Stimulated activated CD4-positive, alpha-beta T cell treated with anti-CD3 and anti-CD28 coated beads, Interleukin-4, amount 100 ng/mL, for 1 hour (primary cell): ENCODE measurements around the gene PRKAR1B.
"Not testable (repeated sequence)": the region's sequence is repeated elsewhere in the genome, so short reads cannot be mapped to it uniquely, and the experiment has no call there.

Source experiments
- DNase-seq: peaks from one replicate; pipeline ENCODE4 v3.0.0-alpha.2; 2020

PRKAR1B gene

DNA sequence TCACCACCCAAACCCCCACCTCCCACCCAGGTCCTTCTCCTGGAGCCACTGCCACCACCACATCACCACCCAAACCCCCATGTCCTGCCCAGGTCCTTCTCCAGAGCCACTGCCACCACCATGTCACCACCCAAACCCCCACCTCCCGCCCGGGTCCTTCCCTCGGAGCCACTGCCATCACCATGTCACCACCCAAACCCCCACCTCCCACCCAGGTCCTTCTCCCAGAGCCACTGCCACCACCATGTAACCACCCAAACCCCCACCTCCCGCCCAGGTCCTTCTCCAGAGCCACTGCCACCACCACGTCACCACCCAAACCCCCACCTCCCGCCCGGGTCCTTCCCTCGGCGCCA is 175.5 kb downstream of the PRKAR1B start:
- DNase-seq = not testable (repeated sequence)

DNA sequence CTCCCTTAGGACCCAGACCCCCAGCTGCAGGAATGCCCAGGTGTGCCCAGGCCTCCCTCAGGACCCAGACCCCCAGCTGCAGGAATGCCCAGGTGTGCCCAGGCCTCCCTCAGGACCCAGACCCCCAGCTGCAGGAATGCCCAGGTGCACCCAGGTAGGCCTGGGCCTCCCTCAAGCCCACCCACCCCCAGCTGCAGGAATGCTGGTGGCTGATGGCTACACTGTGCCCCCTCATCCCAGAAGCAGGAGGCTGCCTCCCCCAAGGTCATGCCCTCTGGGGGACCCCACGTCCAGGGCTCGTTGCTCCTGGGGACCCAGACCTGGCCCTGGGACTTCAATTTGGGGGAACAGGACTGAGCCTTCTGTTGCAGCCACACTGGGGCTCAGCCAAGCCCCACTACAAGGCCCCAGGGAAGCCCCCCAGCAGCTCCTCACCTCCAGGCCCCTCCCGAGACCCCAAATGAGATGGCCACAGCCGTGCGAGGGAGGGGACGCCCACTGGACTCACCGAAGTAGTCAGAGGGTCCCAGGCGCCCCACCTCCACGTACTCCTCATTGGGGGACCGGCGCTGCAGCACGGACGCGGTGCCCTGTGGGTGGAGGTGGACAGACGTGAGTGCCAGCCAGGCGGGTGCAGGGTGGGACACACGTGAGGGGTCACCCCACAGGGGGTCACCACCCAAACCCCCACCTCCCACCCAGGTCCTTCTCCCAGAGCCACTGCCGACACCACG is 176.0 kb downstream of the PRKAR1B start:
- DNase-seq = no peak

DNA sequence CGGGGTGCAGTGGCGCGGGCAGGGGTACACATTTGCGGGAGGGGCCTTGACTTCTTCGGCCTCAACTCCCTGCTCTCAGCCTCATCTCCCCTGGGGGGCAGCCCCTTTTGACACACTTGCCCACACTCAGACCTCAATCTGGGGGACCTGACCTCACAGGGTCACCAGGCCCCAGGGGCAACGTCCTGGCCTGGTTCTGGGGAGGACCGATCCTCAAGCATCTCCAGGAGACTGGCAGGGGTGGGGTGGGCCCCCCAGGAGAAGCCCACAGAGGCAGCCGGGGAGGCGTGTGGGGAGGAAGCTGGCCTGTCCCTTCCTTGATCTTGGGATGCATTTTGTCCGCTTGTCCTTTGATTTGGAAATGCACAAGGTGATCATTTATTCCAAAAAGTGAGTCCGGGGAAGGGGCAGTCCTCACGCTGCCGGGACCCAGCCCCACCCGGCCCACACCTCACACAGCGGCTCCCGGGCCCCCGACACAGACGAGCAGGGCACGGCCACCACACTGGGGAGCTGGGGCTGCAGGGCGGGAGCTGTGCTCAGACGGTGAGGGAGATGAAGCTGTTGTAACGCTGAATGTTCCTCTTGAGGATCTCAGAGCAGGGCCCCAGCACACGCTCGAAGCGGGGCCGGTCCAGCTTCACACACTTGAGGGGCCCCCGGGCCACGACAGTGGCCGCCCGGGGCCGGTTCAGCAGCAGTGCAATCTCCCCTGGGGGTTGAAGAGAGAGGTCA is 177.0 kb downstream of the PRKAR1B start:
- DNase-seq = no peak

DNA sequence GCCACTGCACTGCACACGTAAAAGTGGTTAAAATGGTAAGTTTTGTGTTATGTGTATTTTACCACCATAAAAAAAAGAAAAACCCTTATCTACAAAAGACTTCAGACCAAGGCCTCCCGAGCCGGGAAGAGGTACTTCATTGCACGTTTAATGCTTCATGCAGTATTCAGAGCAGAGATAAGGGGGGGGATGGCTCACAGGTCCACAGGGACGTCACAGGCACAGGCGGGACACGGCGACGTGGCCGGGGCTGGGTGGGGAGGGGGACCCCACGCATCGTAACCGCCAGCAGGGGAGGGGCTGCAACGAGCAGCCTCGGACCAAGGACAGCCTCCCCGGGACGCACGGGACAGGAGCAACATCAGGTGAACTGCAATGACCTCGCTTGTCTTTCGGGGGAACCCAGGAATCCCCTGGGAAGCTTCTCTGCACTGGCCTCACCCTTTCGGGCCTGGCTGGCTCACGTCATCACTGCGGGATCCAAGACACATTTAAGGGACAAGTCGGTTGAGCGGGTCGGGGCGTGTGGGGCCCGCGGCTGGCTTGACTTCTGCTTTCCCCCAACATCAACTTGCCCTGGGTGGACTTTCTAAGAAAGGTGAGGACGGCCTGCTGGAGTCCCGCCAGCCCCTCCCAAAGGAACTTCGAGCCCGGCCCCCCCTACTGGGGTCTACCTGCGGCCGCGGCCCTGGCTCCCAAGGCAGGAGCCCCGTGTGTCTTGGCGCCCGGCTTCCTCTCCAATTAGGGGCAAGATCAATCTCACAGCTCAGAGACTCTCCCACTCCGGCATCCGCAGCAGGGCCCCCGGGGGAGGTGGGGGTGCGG is 177.8 kb downstream of the PRKAR1B start:
- DNase-seq = no peak

DNA sequence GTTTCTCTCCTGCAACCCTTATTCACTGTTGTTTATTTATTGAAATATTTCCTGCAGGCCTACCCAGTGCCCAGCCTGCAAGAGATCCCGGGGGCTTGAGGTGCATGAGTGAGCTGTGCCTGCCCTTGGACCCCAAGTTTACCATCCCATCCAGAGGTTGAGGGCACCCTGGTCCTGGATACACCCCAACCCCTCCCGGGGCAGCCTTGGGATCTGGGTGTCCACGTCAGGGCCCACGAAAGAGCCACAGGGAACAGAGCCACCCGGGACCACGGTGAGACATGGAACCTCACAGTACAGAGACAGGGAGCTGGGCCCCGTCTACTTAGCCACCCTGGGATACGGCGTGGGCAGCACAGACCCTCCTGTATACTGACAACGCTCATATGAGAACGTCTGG is 178.7 kb downstream of the PRKAR1B start:
- DNase-seq = no peak

DNA sequence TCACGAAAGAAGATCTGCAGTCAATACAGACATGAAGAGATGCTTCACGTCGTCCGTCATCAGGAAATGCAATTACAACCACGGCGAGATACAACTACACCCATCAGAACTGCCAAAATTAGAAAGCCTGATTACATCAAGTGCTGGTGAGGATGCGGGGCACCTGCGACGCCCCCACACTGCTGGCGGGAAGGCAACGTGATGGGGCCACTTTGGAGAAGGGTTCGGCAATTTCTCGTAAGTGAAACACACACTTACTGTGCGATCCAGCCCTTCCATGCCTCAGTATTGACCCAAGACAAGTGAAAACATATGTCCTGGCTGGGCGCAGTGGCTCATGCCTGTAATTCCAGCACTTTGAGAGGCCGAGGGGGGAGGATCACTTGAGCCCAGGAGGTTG is 181.6 kb downstream of the PRKAR1B start:
- DNase-seq = no peak

DNA sequence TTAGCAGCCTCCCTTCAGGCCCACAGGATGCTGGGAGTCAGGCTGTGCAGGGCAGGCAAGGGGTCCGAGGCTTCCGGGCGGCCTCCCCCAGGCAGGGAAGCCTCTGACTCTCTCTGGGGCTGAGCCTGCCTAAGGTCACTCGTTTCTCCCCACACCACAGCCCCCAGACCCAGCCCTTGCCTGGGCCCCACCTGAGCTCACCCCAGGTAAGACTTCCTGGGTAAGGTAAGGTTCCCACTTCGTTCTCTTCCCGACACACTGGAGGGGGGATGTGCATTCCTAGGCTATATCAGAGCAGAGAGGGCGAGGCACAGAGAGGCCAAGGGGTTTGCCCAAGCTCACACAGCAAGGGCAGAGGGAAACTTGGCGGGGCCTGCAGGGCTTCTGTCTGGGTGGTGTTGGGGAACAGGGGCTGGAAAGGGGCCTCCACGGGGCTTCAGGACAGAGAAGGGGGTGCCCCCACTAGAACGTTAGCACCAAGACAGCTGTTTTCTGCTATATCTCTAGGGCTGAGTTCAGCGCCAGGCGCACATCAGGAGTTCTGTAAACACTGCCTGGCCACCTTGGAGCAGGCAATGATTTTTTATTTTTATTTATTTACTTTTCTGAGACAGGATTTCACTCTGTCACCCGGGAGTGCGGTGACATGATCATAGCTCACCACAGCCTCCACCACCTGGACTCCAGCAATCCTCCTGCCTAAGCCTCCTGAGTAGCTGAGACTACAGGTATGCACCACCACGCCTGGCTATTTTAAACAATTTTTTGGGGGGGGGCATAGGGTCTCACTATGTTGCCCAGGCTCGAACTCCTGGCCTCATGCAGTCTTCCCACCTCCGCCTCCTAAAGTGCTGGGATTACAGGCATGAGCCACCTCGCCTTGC is 182.5 kb downstream of the PRKAR1B start:
- no peak for DNase-seq

DNA sequence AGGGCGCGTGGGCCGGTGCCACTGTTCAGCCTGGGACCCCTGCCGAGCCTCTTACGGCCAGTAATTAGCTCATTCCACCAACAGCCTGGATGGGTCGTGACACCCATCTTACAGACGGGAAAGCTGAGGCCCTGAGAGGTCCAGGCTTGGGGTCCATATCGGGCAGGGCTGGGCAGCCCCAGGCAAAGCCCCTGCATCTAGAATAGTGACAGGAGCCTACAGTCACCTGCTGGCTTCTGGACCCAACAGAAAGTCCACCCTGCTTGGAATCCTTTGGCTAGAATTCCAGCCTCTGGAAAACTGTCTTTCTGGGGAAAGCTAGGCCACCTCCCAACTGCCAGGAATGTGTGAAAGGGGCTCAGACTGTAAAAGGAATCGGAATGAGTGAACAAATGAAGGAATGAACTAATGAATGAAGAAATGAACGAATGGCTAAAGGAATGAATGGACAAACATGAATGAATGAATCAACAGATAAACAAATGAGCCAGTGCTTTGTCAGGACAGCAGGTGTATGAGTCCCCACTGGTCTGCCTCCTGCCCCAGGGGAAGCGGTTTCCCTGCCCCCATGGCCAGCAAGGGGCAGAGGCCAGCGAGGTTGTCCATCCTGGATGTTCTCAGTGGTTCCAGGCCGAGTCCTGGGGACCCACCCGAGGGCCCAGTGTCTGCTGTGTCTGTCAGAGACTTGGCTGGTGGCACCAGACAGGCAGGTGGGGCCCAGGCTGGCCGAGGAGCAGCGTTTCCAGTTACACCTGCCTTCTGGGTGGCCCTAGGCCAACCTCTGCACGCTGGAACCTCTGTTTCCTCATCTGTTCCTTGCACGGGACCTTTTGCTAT is 183.4 kb downstream of the PRKAR1B start:
- no peak for DNase-seq

DNA sequence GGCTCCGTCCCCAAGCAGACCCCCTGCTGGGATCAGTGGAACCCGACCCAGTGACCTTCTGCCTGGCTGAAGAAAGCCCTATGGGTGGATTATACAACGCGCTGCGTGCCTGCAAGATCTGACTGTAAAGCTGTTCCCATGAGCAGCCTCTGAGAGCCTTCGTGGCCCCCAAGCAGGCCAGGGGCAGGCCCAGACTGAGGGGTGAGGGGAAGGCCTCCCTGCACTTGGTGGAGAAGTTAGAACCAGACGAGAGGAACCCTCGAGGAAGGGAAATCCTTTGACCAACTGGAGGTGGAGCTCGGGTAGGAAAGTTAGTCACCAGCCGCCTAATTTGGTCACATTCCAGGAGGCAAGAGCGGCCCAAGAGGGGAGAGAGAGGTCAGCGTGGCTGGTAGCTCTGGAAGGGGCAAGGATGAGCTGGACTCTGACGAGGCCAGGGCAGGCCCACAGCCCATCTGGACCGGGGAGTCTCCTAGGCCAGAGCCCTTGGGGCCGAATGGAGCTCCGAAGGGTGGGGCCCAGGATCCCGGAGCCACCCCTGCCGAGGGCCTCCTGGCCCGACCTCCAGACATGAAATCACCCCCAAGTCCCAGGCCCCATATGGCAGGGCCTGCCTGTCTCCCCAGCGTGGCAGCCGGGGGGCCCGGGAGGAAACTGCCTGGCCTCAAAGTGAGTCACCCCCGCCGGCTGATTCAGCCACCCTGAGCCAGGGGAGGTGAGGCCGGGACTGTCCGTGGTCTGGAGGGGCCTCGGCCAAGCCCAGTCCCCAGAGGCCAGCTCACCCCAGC is 184.2 kb downstream of the PRKAR1B start:
- no peak for DNase-seq

DNA sequence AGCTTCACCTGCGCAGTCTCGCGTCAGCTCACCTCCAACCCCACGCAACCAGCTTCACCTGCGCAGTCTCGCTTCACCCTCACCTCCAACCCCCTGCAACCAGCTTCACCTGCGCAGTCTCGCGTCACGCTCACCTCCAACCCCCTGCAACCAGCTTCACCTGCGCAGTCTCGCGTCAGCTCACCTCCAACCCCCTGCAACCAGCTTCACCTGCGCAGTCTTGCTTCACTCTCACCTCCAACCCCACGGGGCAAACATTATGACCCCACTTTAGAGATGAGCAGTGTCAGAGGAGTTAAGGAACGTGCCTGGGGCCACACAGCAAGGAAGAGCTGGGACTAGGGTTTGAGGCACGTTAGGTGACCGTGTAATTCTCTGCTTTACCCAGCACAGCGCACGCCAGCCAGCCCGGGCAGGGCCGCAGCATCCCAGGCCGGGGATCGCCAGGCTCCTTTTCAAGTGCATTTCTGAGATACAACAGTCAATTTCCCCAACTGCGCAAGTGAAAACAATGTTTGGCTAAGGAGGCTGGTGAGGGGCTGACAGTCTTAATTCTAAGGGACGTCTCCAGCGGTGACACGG is 184.9 kb downstream of the PRKAR1B start:
- no peak for DNase-seq

DNA sequence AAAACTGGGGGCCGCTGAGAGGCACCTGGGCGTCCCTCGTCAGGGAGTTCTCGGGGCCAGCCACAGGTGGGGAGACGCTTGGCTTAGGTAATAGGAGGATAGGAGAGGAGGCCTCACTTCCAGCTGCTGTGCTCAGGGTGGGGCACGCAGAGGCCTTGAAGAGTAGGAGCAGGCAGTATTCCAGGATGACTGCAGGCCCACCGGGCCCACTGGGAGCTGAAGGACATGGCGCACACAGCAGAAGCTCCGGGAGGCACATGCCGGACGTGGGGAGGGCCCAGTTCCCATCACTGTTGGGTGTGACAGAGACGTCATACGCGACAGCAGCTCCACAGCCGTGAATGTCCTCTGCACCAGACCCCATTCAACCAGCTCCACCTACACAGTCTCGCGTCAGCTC is 185.4 kb downstream of the PRKAR1B start:
- no peak for DNase-seq

DNA sequence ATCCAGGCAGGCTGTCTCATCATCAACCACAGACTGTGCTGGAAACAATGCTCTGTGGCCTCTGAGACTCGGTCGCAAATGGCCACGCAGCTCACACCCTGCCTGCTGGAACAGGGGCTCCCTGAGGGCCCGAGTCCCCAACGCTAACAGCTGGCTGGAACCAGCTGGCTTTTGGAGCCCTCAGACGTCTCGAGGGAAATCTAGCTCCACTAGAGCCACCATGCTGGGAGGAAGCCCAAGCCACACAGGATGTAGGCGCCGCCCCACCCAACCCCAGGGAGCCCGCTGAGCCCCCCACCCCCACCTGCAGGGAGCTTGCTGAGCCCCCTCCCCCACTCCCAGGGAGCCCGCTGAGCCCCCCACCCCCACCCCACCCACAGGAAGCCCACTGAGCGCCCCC is 186.1 kb downstream of the PRKAR1B start:
- no peak for DNase-seq

DNA sequence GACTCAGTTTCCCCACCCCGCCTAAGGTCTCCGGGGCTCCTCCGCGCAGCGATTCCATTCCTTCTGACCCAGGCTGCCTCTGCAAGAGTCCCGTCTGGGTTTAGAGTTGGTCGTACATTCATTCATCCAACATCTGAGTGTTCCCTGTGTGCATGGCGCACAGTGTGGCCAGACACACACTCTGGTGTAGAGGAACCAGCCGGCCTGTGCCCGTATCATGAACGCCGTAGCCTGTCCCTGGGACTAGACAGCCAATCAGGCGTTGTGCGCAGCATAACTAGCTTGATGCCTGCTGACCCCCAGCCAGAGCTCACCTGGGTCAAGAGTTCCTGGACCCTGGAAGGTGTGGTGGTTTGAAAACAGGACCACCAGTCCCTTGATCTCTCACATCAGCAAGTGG is 186.5 kb downstream of the PRKAR1B start:
- DNase-seq = no peak

DNA sequence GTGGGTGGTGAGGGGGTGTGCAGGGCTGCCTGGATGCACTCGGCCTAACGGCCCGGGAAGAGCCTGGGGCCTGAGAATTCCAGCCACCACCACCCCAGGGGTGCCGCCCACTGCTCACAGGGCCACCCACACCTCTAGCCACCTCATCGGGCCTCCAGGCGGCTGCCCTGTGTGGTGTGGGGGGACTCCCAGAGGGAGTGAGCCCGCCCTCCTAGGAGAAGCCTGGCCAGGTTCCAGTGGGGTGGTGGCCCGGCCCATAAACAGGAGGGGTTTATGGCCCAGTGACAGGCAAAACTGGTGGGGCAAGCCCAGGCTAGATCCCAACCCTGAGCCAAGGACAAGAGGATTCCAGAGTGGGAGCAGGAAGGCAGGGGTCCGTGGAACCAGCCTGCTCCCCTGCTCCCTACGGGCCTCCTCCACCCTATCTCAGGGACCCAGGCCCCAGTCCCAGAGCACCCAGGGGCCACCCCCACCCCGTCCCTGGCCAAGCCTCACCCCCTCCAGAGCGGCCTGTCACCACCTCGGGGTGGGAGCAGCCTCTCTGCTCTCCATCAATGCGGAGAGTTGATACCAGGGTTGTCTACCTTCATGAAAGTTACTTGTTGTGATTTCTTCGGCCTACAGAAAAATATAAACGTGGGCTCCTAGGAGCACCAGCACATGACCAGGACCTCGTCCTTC is 187.2 kb downstream of the PRKAR1B start:
- DNase-seq = no peak

DNA sequence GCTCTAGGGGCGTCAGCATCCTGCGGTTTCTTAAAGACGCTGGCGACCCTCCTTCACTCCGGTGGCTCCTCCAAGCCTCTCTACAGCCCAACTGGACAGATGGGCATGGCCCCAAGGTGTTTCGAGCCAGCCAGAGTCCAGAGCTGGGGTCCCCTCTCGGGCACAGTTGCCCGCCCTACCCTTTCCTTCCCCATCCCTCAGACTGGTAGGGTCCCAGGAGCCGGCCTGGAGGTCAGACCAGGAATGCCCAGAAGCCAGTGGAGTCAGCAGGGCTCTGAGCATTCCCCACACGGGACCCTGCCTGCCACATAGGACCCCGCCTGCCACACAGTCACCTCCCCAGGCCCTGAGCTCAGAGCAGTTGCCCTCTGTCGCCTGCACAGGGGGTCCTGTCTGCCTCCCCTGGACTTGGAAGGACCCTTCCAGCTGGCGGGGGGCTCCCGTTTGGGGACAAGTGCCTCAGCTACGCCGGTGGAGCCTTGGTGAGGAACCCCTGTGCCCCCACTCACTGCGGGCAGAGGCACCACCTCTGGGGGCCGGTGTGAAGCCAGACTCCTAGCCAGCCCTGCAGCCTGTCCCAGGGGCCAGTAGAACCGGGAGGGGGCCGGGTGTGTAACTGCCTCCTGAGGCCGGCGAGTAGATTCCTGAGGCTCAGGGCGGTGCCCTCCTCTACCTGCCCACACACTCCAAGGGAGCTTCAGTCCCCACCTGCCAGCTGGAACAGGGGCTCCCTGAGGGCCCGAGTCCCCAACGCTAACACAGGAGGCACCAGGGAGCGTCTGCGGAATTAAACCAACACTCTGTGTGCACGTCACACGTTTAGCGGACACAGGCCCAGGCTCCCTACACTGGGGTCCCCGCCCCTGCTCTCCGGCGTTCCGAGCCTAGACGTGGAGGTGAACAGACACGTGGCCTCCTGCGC is 188.1 kb downstream of the PRKAR1B start:
- DNase-seq = no peak

DNA sequence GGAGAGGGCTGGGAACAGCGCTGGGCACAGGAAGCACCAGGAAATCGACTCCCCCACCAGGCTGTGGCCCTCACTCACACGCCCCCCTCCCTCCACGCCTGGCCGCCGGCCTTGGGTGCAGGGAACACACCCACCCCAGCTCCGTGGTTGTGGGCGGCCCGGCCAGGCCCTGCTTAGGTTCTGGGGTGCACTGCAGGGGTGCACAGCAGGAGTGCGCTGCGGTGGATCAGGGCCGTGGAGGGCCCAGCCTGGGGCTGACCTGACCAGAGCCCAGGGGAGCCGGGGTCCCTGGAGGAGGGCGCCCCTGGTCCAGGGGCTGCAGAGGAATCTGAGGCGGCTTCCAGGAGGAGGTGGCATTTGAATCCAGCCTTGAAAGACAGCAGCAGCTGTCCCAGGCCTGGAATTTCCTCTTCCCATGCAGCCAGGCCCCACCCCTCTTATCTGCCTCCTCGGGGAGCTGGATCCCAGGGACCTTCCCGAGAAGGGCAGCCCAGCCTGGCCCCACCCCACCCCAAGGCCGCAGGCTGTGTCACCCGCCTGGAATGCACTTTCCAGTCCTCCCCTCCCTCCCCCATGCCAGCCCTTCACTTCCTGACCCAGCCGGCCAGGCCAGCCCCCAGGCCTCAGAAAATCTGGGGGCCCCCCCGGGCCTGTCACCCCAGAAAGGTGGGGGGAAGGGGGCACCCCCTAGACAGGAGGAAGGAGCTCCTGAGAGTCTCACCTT is 189.0 kb downstream of the PRKAR1B start:
- no peak for DNase-seq

DNA sequence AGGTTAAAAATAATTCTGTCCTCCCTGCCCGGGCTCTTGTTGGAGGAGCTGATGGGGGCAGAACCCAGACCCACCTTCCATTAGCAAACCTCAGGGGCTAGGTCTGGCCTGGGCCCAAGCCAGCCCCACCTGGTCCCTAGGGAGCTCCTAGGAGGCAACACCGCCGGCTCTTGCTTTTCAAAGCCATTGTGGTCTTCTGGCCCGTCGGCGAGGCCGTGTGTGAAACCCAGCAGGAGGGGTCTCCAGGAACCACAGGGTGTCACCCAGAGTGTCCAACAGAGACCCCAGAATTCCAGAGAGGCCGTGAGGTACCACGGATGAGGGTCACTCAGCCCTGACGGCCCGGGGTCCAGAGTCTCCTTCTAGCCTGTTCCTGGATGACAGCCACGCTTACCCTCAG is 190.8 kb downstream of the PRKAR1B start:
- no peak for DNase-seq

DNA sequence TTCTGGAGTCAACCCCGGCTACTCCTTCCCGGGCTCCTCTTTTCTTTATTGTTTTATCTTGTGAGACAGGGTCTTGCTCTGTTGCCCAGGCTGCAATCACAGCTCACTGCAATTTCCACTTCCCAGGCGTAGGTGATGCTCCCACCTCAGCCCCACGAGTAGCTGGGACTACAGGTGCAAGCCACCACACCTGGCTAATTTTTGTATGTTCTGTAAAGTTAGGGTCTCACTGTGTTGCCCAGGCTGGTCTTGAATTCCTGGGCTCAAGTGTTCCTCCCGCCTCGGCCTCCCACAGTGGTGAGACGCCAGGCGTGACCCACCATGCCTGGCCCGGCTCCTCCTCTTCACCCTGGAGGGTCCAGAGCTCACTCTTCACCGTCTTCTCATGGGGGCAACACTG is 192.1 kb downstream of the PRKAR1B start:
- no peak for DNase-seq
